TTC549 (cell line): ENCODE results near the gene CANT1.
"Not testable (repeated sequence)": the region's sequence is repeated elsewhere in the genome, so short reads cannot be mapped to it uniquely, and the experiment has no call there.

Experiments used
- FAIRE-seq: peaks from 2 replicates; lab custom pipeline; 2012; peaks lifted over from hg19 to GRCh38; lab: Jason Lieb, UNC

The CANT1 gene

DNA sequence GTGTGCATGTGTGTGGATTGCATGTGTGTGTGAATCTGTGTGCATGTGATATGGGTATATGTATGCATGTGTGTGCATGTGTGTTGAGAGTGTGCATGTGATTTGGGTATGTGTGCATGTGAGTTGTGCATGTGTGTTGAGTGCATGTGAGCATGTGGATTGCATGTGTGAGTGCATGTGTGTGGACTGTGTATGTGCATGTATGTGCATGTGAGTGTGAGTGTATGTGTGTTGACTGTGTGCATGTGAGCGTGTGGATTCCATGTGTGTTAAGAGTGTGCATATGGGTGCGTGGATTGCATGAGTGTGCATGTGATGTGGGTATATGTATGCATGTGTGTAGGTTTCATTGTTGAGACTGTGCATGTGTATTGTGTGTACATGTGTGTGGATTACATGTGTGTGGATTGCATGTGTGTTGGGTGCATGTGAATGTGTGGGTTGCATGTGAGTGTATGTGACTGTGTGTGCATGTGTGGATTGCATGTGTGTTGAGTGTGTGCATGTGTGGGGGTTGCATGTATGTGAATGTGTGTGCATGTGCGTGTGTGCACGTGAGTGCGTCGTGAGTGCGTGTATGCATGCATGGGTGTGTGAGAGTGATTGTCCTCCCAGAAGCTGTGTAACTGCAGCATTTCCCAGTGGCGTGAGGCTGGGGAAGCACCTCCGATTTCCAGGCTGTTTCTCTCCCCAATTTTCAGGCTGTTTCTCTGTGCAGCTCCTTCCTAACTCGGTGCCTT is 33.8 kb upstream of the CANT1 start:
- no peak for FAIRE-seq

GRCh38 chr17:79042421-79043190 is 33.0 kb upstream of the CANT1 start:
- no peak for FAIRE-seq

DNA sequence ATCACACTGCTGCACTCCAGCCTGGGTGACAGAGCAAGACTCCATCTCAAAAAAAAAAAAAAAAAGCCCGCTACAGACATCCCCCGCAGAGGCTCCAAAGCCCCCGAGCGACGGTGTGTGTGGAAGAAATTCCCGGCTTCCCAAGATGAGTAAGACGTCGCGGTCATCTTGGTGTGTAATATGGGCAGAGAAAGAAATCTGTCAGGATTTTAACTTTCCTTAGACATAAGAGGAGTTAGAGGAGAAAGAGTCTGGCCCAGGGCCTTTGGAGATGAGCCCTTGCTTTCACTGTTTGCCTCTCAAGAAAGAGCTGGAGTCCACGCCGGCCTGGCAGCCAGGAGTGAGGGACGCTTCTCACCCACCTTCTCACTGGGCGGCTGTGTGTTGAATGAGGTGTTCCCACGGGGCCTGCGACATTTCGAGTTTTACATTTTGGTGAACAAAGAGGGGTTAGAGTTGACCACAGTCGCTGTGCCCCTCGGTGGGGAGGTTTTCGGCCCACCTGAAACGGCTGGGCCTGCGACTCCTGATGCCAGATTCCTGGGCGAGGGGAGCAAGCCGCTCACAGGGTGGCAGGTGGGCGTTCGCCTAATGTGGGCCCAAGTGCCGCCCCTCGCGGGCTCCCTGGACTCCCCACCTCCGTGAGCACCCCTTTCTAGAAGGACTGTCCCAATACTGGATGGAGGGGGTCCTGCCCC is 32.3 kb upstream of the CANT1 start:
- FAIRE-seq, result no peak

- FAIRE-seq, result no peak
Observed at GRCh38 chr17:79041041-79041570, 31.5 kb upstream of the CANT1 start.

- no peak for FAIRE-seq
Observed at GRCh38 chr17:79039886-79040285, 30.3 kb upstream of the CANT1 start.

DNA sequence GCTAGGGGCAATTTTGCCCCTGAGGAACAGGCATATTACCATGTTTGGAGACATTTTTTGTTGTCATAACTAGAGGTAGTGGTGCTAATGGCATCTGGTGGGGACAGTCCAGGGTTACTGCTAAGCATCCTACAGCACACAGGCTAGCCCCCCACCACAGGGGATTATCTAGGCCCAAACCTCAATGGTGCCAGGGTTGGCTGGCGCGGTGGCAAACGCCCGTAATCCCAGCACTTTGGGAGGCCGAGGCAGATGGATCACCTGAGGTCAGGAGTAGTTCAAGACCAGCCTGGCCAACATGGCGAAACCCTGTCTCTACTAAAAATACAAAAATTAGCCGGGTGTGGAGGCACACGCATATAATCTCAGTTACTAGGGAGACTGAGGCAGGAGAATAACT is 29.6 kb upstream of the CANT1 start:
- FAIRE-seq, result no peak

GRCh38 chr17:79038545-79039135 is 29.1 kb upstream of the CANT1 start:
- no peak for FAIRE-seq

- FAIRE-seq, result no peak
Observed at GRCh38 chr17:79036596-79036995, 27.0 kb upstream of the CANT1 start.

GRCh38 chr17:79036181-79036580 is 26.6 kb upstream of the CANT1 start:
- no peak for FAIRE-seq

GRCh38 chr17:79035686-79036085 is 26.1 kb upstream of the CANT1 start:
- FAIRE-seq, result no peak

GRCh38 chr17:79034931-79035485 is 25.4 kb upstream of the CANT1 start:
- FAIRE-seq, result no peak

- no peak for FAIRE-seq
Observed at GRCh38 chr17:79033741-79034501, 24.4 kb upstream of the CANT1 start.

GRCh38 chr17:79033046-79033616 is 23.6 kb upstream of the CANT1 start:
- FAIRE-seq, result no peak

DNA sequence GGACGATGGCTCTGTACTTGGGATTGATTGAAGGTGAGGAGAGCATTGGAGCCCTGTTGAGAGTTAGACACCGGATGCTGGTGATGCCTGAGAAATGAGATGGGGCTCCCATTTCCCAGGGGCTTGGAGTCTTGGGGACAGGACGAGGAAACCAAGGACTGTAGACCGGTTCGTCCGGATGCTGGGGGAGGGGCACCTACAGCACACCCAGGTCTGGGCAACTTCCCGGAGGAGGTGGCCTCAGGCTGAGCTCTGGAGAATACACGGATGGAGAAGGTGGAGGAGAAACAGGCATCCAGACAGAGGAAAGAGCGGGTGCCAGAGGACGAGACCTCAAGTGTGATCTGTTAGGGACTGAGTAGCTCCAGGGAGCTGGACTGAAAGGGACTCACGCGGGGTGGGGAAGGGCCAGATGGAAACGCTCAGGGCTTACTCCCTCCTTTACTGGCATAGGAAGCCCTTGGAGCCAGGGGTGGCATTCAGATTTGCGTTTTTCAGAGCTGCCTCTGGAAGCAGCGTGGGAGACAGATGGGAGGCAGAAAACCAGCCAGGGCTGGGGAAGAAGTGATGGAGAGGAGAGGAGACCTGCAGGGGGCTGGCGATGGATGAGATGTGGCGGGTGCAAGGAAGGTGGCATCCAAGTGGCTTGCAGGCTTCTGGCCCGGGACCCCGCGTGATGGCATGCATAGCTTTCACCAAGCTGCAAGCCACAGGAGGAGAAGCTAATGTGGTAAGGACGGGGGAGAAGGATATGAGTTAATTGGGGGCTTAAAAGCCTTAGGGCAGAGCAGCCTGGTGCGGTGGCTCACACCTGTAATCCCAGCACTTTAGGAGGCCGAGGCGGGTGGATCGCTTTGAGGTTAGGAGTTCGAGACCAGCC is 22.7 kb upstream of the CANT1 start:
- no peak for FAIRE-seq

- FAIRE-seq, result not testable (repeated sequence)
Observed at GRCh38 chr17:79030636-79031035, 21.1 kb upstream of the CANT1 start.

GRCh38 chr17:79029327-79030009 is 19.9 kb upstream of the CANT1 start:
- no peak for FAIRE-seq

DNA sequence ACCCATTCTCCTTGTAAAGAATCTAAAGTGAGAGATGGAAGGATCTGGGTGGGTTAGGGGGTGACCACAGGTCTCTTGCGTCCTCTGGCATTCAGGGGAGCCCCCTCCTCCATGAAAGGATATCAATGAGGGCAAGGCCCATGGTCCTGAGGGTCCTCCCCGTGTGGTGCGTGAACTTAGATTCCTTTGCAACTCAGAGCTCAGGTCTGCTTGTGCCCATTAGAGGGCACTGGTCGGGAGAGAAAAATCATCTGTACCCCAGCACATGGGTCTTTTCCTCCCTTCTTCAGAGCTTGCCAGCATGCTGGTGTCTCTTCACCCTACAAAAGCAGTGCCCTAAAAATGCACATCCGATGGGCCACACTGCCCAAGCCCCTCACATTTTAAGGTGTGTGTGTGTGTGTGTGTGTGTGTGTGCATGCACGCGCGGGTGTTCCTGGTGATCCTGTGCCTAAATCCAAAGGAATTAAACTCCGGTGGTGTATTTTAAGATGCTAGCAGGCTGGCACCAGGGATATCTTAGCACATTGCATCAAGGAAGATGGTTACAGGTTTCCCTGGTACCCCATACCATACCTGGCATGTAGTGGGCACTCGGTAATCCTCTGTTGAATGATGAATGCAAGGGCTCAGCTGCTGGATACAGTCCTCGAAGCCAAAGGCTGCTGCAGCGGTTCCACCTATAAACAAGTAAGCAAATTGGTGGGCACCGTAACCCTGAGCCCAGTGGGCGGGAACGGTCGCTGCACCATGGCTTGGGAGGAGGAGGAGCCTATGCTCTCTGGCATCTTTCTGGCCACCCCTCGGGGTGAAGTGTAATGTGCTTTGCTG is 19.1 kb upstream of the CANT1 start:
- no peak for FAIRE-seq

DNA sequence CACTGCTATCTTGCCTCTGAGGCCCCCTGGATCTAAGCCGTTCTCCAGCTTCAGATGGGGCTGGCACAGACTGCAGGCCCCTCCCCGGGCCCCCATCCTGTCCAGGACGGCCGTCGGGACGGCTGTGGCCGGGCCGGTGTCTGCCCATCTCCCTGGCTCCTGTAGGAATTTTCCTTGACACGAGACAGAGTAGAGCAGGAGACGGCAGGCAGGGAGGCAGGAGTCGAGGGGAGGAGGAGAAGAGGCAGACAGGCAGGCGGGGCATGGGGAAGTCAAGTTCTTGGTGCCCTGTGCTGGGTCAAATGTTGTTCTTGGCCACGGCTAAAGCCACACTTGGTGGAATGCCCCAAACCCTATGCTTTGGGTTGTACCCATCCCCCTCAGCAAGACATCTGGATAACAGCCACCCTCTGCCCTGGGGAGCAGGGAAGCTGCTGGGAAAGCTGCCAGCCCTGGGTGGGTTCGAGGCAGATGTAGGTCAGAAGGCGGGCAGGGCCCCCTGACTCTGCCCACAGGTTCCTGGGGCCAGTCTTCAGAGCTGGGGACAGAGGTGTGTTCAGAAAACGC is 18.4 kb upstream of the CANT1 start:
- FAIRE-seq, result no peak
